HG03520 (cell line): ENCODE measurements around the gene PLVAP.

Experiments used
- ATAC-seq: cut with Tn5 transposase; IDR thresholded peaks from one replicate; pipeline ENCODE4 v1.9.1; 2021; ENCODE audit warnings: mild to moderate bottlenecking, moderate library complexity; ENCODE audit not compliant: unreplicated experiment

Gene PLVAP

DNA sequence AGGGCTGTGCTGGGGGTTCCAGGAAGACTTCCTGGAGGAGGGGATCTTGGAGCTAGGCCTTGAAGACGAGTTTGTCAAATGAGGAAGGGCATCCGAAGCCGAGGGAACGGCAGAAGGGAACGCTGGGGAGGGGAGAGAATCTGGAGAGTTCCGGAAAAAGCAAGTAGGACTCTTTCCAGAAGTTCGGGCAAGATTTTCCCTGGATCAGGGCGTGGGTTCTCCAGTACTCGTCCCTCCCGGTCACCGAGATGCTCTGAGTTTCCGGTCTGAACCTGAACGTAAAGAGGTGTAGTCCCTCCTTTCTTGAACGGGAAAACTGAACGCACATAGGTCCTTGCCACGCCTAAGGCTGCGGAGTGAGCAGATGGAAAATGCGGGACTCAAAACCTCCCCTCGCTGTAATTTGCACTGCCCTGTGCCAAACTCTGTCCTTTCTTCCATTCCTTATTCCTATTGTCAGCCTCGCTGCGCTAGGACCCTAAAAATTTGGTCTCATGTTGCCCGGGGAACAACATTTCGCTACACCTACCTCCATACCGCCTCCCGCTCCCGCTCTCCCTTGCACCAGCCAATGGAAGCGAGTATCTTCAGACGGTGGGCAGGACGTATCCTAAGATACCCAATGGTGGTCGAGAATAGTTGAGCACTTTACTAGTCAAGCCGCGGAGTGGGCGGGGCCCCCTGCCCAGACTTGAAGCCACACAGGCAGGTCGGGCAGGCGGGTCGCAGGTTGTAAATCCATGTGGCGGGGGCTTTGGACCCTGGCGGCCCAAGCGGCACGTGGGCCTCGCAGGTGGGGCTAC is 40.1 kb downstream of the PLVAP start, which contains the start of gene GTPBP3:
TSS of gene GTPBP3 (plus strand) at position 682 of the 803 bp plus-strand sequence. CDS start at position 741, 59 bp downstream.
- peak; percentile 75 for ATAC-seq

DNA sequence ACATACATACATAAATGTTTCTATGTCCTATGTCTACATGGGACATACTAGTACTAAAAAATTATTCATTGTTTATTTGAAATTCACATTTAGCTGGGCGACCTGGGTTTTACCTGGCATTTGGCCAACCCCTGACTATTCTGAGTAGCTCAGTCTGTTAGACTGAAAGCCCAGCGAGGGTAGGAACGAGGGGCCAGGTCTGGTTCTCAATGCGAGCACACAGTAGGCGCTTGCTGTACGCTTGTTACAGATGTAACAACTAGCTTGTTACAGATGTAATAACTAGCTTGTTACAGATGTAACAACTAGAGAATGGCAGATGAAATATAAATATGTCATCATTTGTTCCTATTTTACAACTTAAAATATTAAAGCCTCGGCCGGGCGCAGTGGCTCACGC is 41.6 kb downstream of the PLVAP start:
- no peak for ATAC-seq

DNA sequence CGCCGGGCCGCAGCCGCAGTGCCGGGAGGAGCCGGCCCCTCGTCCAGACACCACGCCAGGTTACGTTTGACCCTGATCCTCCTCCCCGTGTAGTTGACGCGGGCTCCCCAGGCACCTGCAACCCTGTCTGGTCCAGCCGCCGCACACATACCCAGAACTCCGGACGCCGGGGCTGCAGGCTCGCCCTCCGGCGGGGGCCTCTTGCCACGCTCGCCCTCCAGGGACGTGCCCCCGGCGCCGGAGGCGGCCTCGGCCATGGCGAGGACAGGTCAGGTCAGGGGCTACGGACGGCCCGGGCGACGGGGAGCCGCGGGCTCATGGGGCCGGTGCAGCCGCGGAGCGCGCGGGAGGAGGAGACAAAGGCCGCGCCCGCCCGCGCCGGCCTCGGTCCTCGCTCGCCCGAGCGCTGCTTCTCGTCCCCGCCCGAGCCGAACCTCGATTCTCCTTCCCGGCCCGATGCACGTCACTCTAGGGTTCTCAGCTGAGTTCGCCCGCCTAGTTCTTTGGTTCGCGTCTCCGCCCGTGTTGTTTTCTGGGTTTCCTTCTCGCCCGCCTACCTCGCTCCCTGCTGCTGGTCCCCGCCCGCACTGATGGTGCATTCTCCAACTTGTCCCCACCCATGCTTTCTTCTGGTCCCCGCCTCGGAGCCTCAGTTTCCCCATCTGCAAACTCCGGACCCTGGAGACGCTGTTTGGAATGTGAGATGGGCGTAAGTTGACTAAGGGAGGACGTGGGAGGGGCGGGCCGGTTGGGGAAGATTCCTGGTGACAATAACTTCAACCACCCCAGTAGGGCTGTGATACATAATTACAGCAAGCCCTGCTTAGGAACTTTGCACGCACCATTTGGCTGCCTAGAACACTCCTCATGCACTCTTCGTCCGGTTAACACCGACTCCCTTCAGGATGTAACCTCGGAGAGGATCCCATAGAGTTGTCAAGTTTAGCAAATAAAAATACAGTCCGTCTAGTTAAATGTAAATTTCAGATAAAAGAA is 42.4 kb downstream of the PLVAP start, which contains the start of gene ANO8:
TSS of gene ANO8 (minus strand) at position 442 of the 996 bp plus-strand sequence. CDS start at position 257, 185 bp downstream.
- ATAC-seq, result peak; percentile 41

DNA sequence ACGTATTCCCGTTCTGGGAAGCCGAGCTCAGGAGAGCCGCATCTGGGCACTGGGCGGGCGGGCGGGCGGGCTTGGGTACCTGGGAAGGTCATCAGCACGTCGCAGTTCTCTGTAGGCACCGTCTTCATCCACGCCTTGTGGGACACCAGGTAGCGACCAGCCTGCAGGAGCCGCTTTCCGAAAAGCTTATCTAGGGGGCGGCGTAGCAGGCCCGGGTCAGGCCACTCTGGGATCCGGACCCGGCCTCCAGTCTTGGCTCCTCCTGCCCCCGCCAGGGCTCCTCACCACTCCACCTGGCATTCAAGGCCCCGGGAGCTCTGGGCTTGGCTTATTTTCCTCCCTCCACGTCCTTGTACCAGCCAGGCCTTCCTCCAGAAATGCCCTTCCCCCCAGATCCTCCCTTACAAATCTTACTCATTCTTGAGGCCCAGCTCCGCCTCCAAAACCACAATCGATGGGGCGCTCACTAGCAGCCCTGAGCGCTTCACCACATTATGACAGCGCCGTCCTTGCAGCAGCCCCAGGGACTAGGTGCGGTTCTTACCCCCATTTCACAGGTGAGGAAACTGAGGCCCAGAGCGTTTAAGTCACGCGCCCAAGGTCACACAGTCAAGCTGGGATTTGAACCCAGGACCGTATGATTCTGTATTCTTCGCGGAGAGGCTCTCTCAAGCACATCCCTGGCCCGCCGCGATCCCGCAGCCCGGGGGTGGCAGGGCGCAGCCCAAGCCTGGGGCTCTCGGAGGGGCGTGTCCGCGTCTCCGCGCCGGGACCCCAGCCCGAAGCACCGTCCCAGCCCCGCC is 43.3 kb downstream of the PLVAP start:
- ATAC-seq, result no peak

DNA sequence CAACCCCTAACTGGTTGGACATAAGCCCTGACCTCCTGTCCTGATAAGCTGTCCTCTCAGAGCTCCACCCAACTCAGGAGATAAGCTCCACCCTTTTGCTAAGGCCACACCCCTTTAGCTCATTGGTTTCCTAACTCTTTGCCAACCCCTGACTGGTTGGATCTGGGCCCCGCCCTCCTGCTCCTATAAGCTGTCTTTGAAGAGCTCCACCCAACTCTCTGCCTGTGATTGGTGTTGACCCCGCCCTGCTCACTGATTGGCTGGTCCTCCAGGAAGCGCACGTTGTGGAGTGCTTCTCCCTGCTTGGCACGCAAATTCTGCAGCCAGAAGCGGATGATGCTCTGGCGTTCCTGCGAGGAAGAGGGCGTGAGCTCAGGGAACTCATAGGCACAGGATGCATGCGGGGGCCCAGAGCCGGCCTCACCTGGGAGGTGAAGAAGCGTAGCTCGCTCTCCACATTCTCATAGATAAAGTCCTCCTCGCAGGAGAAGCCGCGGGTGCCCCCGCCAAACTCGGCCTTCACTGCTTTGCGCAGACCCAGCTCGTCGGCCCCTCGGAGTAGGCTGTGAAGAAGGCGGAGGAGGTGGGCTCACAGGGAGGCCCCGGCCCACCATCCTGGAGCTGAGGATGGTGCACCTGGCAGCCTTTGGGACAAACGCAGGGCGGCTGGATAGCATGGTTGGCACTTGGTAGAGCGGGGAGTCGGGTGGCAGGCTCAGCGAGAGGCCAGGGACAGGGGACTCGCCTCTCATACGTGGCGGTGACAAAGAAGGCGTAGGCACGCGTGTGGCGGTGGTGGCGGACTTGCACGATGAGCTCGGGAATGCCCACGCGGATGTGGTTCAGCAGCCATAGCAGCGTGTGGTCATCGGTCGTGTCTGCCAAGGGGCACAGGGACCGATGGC is 44.2 kb downstream of the PLVAP start:
- ATAC-seq, result no peak

DNA sequence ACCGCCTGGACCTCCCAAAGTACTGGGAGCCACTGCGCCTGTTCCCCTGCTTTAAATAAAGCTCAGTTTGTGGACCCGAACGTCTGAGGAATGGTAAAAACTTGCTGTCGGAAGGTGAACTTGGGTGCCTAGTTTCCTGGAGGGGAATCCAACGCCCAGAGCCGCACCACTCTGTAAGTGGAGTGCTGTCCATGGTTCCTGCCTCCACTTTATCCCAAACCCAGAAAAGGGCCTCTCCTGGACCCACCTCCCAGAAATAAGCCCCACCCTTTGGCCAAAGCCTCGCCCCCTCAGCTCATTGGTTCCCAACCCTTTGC is 44.8 kb downstream of the PLVAP start:
- ATAC-seq, result no peak

DNA sequence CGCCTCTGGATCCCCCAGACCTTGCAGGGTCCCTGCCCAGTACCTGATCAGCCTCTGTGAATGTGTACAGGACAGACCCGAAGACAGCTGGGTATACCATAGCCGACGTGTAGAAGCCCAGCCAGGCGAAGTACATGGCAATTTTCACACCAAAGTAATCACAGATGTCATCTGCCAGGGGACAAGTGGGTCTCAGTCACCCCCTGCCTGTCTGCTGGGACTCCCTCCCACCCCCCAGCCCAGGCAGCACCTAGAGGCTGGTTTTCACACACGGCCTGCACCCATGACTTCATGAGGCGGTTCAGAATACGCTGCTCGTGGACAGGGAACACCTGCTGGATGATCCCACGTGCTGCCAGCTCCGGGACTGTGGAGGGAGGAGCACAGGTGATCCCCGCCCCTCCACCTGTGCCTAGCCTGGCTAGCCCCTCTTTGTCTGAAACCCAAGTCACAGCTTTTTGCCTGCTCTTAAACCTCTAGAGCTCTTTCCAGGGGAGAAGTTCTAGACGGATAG is 46.0 kb downstream of the PLVAP start:
- no peak for ATAC-seq

DNA sequence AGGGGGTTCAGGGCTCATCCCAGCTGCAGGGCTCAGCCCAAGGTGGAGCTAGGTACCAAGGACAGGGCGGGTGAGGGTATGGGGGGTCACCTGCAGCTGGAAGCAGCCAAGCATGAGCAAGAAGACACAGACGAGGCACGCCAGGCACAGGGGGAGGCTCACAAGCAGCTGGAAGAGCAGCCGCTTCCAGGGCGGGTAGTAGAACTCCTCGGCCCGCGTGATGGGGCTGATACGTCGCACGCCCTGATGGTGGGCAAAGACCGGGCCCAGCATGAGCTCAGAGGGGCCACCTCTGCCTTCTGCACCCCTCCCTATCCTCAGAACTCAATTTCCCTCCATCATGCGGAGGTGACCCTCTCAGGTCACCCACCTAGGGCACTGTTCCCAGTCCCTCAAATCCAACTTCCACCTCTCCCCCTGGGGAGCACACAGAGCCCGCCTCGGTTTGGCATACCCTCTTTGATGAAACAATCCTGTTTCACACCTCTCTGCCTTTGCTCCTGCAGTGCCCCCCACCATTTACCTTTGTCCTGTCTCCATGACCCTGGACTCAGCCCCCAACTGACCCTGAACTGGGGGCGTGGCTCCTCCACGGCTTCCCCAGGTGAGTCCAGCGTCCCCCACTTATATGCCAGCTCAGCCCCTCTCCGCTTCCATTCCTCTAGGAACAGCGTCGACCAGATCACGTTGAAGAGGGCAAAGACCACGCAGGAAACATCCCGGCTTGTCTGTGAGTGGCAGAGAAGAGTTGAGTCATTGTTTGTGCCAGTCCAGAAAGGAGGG is 46.7 kb downstream of the PLVAP start:
- no peak for ATAC-seq

DNA sequence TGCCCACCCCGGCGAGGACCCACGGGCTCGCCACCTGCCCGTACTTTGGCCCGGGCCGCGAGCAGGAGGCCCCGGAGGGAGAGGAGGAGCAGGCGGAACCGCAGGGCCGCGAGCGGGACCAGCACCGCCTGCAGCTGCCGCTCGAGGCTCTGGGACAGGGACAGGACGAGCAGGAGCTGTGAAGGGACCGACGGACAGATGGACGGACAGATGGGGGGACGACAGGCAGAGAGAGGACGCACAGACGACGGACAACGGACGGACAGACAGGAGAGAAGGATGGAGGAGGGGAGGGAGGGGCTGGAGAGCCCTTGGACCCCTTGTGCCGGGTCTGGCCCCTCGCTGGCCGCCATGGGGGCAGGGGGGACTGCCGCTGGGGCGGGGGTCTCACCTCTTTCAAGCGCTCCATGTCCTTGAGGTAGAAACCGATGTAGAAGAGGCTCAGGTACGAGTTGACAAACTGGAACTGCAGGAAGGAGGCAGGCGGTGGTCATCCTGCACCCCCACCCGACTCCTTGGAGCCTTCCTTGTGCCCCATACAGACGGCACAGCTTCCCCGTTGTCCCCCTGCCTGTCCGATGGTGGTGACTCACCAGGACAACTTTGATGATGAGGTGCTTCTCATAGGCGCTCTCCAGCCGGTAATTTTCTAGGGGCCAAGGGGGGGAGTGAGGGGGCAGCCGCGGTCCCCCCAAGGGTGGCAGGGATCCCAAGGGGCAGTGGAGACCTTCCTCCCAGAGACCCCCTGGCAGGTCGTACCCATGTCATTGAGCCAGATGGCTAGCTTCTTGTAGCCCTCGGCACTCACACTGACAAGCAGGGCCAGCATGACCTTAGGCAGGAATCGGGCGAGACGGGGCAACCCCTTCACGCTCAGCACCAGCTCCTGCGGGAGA is 47.5 kb downstream of the PLVAP start:
- ATAC-seq, result no peak

DNA sequence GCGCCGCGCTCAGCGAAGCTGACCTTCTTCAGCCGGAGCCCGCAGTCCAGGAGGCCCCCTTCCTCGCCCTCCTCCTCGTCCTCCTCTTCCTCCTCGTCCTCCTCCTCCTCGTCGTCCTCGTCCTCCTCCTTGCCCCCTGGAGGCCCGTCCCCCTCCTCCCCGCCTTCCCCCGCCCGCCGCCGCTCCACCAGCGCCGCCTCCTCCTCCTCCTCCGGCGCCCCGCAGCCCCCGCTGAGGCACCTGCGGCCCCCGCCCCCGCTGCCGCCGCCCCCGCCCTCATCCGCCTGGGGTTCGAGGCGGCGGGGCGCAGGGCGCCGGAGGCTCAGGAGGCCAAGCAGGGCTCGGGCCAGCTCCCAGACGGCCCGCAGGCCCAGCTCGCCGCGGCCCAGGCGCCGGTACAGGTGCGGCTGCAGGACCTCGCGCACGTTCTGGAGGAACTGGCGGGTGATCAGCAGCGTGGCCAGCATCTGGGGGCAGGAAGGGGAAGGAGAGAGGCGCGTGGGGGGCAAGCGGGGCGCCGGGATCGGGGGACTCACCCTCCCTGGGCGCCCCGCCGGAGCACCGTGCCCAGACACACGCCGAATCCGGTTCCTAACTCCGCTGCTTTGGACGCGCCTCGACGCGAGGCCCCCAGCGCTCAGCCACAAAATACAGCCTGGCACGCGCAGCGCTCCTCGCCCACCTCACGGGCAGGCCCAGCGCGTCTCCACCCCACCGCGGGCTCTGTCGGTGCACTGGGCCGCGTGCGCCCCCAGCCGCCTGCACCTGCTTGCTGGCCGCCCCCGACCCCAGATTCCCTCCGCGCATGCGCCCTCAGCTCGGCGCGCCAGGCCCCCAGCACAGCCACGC is 48.4 kb downstream of the PLVAP start:
- no peak for ATAC-seq

DNA sequence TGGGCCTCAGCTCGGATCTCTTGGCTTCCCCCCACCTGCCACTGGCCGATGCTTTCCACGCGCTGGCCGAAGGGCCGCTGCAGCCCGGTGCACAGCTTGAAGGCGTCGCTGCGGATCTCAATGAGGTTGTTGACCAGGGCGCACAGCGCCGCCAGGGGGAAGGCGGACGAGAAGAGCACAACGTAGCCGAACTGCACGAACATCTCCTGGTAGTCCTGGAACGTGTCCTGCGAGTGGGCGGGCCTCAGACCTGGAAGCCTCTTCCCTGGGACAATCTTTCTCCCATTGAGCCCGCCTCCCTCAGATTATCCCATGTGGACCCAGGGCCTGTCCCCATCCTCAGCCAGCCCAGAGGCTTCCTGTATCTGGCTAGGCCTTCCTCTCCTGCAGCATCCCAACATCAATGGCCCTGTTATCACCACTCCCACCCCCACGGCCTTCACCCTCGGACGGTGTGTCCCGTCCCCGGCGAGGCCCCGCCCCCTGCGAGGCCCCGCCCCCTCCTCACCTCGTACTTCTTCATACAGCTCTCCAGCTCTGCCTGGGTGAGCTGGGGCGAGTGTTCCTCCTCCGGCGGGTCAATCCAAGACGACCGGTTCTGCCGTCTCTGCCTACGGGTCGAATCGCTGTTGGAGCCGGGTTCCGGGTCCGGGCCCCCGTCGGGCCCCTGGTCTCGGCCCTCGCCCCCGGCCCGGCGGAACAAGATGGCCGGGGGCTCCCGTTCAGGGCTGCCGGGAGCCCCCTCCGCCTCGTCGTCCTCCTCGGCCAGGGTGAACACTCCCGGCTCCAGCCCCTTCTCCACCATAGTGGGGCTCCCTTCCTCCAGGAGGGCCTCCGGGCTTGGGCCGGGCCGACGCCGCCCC is 49.3 kb downstream of the PLVAP start:
- ATAC-seq, result no peak

DNA sequence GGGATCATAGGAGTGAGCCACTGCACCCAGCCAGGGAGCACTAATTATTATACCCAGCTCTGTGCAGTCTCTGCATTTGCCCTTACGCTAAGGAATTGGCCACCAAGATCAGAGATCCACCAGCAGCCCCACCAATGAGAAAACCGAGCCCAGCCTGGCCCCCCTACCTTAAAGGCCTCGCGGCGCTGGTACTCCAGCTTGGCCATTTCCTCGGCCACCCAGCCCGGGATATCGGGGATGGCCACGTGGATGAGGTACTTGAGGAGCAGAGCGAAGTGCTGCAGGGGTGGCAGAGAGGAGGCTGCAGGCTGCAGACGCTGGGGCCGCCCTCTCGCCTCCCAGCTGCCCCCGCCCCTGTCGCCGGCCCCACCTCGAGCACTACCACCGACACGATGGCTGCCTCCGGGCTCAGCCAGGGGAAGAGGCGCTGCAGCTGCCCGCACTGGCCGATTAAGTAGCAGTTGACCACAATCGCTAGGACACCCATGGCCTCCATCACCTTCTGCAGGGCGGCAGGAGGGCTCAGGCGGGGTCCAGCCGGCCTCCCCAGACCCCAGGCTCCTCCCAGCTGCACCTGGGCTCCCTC is 50.0 kb downstream of the PLVAP start:
- no peak for ATAC-seq

DNA sequence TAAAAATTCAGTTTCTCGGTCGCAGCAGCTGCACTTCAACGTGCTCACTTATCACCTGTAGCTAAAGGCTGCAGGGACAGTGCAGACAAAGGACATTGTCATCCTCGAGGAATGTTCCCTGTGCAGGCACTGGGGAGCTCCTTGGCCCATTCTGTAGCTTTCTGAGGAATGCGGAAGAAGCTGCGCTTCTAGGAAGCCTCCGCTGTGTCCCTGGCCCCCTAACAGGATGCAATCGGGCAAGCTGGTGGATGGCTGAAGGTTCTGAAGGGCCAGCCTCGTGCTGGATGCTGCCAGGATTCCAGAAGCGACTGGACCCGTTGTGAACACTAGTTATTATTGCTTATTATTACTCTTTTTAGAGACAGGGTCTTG is 50.6 kb downstream of the PLVAP start:
- no peak for ATAC-seq

DNA sequence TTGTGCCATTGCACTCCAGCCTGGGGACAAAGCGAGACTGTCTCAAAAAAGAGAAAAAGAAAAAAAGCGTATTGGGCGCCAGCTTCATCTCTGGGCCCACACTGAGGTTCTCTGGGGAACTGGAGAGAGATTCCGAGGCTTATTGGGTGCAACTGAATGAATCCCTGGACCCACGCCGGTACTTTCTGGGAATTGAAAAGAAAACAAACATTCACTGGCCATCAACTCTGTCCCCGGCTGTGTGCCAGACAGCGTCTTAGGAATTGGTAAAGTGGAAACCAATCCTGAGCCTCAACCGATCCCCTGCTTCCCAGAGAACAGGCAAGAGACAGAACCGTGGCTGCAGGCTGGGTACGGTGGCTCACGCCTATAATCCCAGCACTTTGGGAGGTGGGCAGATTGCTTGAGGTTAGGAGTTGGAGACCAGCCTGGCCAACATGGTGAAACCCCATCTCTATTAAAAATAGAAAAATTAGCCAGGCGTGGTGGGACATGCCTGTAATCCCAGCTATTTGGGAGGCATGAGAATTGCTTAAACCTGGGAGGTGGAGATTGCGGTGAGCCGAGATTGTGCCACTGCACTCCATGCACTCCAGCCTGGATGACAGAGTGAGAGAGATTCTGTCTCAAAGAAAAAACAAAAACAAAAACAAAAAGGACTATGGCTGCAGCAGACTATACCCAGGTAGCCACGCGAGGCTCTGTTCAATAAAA is 51.1 kb downstream of the PLVAP start:
- ATAC-seq, result no peak

DNA sequence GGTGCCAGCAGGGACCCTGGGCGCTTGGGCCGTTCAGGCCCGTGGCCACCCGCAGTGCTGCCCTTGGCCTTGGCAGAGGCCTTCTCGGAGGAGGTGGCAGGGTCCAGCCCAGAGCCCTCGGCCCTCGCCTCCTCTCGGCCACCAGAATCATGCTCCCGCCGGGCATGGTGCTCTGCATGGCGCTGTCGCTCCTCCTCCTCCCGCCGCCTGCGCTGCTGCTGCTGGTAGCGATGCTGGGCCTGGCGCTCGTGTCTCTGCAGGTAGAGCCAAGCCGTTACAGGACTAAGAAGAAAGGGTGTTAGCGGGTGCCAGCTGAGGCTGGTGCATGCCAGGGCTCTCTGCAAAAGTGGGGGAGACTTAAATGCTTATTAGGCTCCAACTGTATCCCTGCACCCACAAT is 52.0 kb downstream of the PLVAP start:
- ATAC-seq, result no peak
